HEK293 (cell line): ENCODE measurements around the gene LRRFIP1.

Source experiments
- AEBP2 ChIP-seq: fragments of 450-650 bp; formaldehyde crosslinking; IDR thresholded peaks from 2 replicates; pipeline ENCODE4 v1.5.1; 2016; ENCODE audit warnings: missing biosample characterization, missing genetic modification characterization, borderline replicate concordance
- BCL11A ChIP-seq: fragments of 450-650 bp; formaldehyde crosslinking; IDR thresholded peaks from 2 replicates; pipeline ENCODE4 v1.5.1; 2016; ENCODE audit warnings: low read depth, missing biosample characterization, missing genetic modification characterization
- FEZF1 ChIP-seq: fragments of 450-650 bp; formaldehyde crosslinking; IDR thresholded peaks from 2 replicates; pipeline ENCODE4 v1.5.1; 2016; ENCODE audit warnings: missing biosample characterization, missing genetic modification characterization
- HOXD13 ChIP-seq: sonication (generic); formaldehyde crosslinking; IDR thresholded peaks from 2 replicates; pipeline ENCODE4 v1.8.0; 2022; ENCODE audit warnings: missing genetic modification reagents, borderline replicate concordance
- INSM2 ChIP-seq: fragments of 450-650 bp; formaldehyde crosslinking; IDR thresholded peaks from 2 replicates; pipeline ENCODE4 v1.5.1; 2016; ENCODE audit warnings: missing biosample characterization, missing genetic modification characterization
- OSR2 ChIP-seq: fragments of 450-650 bp; formaldehyde crosslinking; IDR thresholded peaks from 2 replicates; pipeline ENCODE4 v1.5.1; 2016; ENCODE audit warnings: missing biosample characterization, missing genetic modification characterization
- TSHZ1 ChIP-seq: fragments of 450-650 bp; formaldehyde crosslinking; IDR thresholded peaks from 2 replicates; pipeline ENCODE4 v1.5.1; 2016; ENCODE audit warnings: missing biosample characterization, missing genetic modification characterization, borderline replicate concordance
- WT1 ChIP-seq: fragments of 450-650 bp; formaldehyde crosslinking; IDR thresholded peaks from 2 replicates; pipeline ENCODE4 v1.5.1; 2016; ENCODE audit warnings: missing biosample characterization, missing genetic modification characterization
- ZBTB1 ChIP-seq: fragments of 450-650 bp; formaldehyde crosslinking; IDR thresholded peaks from 2 replicates; pipeline ENCODE4 v1.5.1; 2016; ENCODE audit warnings: missing biosample characterization, missing genetic modification characterization
- ZBTB21 ChIP-seq: fragments of 450-650 bp; formaldehyde crosslinking; IDR thresholded peaks from 2 replicates; pipeline ENCODE4 v1.5.1; 2017; ENCODE audit warnings: missing biosample characterization, missing genetic modification characterization
- ZBTB44 ChIP-seq: fragments of 450-650 bp; IDR thresholded peaks from 2 replicates; pipeline ENCODE4 v1.5.1; 2018; ENCODE audit warnings: missing biosample characterization, mild to moderate bottlenecking, missing genetic modification characterization
- ZBTB7A ChIP-seq: fragments of 450-650 bp; formaldehyde crosslinking; IDR thresholded peaks from 2 replicates; pipeline ENCODE4 v1.5.1; 2016; ENCODE audit warnings: low read depth, missing biosample characterization, missing genetic modification characterization
- ZEB2 ChIP-seq: fragments of 450-650 bp; formaldehyde crosslinking; IDR thresholded peaks from 2 replicates; pipeline ENCODE4 v1.5.1; 2016; ENCODE audit warnings: missing biosample characterization, missing genetic modification characterization
- ZFP3 ChIP-seq: fragments of 450-650 bp; formaldehyde crosslinking; IDR thresholded peaks from 2 replicates; pipeline ENCODE4 v1.5.1; 2016; ENCODE audit warnings: low read depth, missing biosample characterization, missing genetic modification characterization
- ZFP69B ChIP-seq: fragments of 450-650 bp; formaldehyde crosslinking; IDR thresholded peaks from 2 replicates; pipeline ENCODE4 v1.5.1; 2016; ENCODE audit warnings: missing biosample characterization, missing genetic modification characterization
- ZNF132 ChIP-seq: fragments of 450-650 bp; formaldehyde crosslinking; IDR thresholded peaks from 2 replicates; pipeline ENCODE4 v1.5.1; 2017; ENCODE audit warnings: missing biosample characterization, missing genetic modification characterization, borderline replicate concordance
- ZNF350 ChIP-seq: fragments of 450-650 bp; formaldehyde crosslinking; IDR thresholded peaks from 2 replicates; pipeline ENCODE4 v1.5.0; 2017; ENCODE audit warnings: missing biosample characterization, mild to moderate bottlenecking, missing genetic modification characterization
- ZNF449 ChIP-seq: fragments of 450-650 bp; formaldehyde crosslinking; IDR thresholded peaks from 2 replicates; pipeline ENCODE4 v1.5.1; 2017; ENCODE audit warnings: missing biosample characterization, mild to moderate bottlenecking, missing genetic modification characterization, moderate library complexity
- ZNF473 ChIP-seq: fragments of 450-650 bp; formaldehyde crosslinking; IDR thresholded peaks from 2 replicates; pipeline ENCODE4 v1.5.1; 2017; ENCODE audit warnings: missing biosample characterization, missing genetic modification characterization
- ZNF510 ChIP-seq: fragments of 450-650 bp; formaldehyde crosslinking; IDR thresholded peaks from 2 replicates; pipeline ENCODE4 v1.5.1; 2018; ENCODE audit warnings: mild to moderate bottlenecking, missing genetic modification characterization, missing biosample characterization; ENCODE audit not compliant: insufficient replicate concordance
- ZNF514 ChIP-seq: fragments of 450-650 bp; formaldehyde crosslinking; IDR thresholded peaks from 2 replicates; pipeline ENCODE4 v1.5.1; 2016; ENCODE audit warnings: missing biosample characterization, missing genetic modification characterization
- ZNF571 ChIP-seq: fragments of 450-650 bp; formaldehyde crosslinking; IDR thresholded peaks from 2 replicates; pipeline ENCODE4 v1.5.0; 2017; ENCODE audit warnings: missing biosample characterization, missing genetic modification characterization
- ZNF639 ChIP-seq: fragments of 450-650 bp; formaldehyde crosslinking; IDR thresholded peaks from 2 replicates; pipeline ENCODE4 v1.5.1; 2016; ENCODE audit warnings: missing biosample characterization, missing genetic modification characterization
- ZNF692 ChIP-seq: fragments of 450-650 bp; formaldehyde crosslinking; IDR thresholded peaks from 2 replicates; pipeline ENCODE4 v1.5.1; 2016; ENCODE audit warnings: missing biosample characterization, missing genetic modification characterization
- ZSCAN23 ChIP-seq: fragments of 450-650 bp; formaldehyde crosslinking; IDR thresholded peaks from 2 replicates; pipeline ENCODE4 v1.5.1; 2016; ENCODE audit warnings: missing biosample characterization, missing genetic modification characterization
- ZXDB ChIP-seq: fragments of 450-650 bp; formaldehyde crosslinking; IDR thresholded peaks from 2 replicates; pipeline ENCODE4 v1.5.1; 2016; ENCODE audit warnings: missing biosample characterization, missing genetic modification characterization

LRRFIP1 gene

GRCh38 chr2:237695201-237695780 lies 67.9 kb downstream of the LRRFIP1 start (continued):
- TF ChIP-seq INSM2 (tag by site-specific recombination) (peak; percentile 47; the same call in 1 of the 2 replicates), ZNF132 (no peak), ZFP69B (peak; percentile 57; the same call in 1 of the 2 replicates), WT1 (tag by site-specific recombination) (peak; percentile 87), ZNF692 (tag by site-specific recombination) (peak; percentile 49; the same call in 1 of the 2 replicates), ZNF514 (tag by site-specific recombination) (no peak), HOXD13 (CRISPR knock-in tag) (no peak), ZNF473 (tag by site-specific recombination) (no peak), BCL11A (tag by site-specific recombination) (peak; percentile 75), ZBTB1 (no peak), TSHZ1 (peak; percentile 60), ZNF510 (no peak), ZBTB44 (tag by site-specific recombination) (peak; percentile 3; the same call in 1 of the 2 replicates), ZXDB (tag by site-specific recombination) (peak; percentile 56; the same call in 1 of the 2 replicates), ZBTB21 (tag by site-specific recombination) (0 out of 2 replicates have a peak, but pooled peaks have one; percentile 33), ZSCAN23 (0 out of 2 replicates have a peak, but pooled peaks have one; percentile 12), ZBTB7A (tag by site-specific recombination) (no peak), OSR2 (tag by site-specific recombination) (peak; percentile 91), FEZF1 (tag by site-specific recombination) (peak; percentile 66; the same call in 1 of the 2 replicates), ZNF449 (tag by site-specific recombination) (no peak), AEBP2 (tag by site-specific recombination) (no peak), ZFP3 (tag by site-specific recombination) (no peak), ZEB2 (tag by site-specific recombination) (peak; percentile 73), ZNF639 (tag by site-specific recombination) (peak; percentile 79; the same call in 1 of the 2 replicates), ZNF571 (tag by site-specific recombination) (no peak), ZNF350 (tag by site-specific recombination) (peak; percentile 99; the same call in 1 of the 2 replicates)
